Effector CD8-positive, alpha-beta T cell (primary cell): ENCODE measurements around the gene LRP8.
A peak's percentile ranks its signal among the peaks of the same experiment; 100 is the strongest.
"Not testable (repeated sequence)": the region's sequence is repeated elsewhere in the genome, so short reads cannot be mapped to it uniquely, and the experiment has no call there.

Experiments used
- DNase-seq: peaks from one replicate; lab custom pipeline; 2025; lab: John Stamatoyannopoulos, UW

The LRP8 gene

DNA sequence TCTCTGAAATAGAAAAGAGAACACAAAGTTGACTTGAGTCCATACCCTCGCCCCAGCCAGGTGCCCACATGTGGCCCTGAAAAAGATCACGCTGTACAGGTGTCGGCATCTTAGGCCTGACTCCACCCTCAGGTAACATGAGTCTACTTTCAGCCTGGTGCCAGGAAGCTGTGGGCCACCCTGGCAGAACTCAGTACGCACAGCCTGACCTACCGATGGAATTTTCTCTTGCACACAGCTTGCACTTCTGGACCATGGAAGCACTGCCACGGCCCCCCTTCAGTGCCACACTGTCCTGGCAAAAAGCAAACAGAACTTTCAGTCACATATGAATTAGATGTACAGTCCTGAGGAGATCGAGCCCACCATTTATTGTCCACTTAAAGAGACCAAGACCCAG is 109.7 kb downstream of the LRP8 start:
- no peak for DNase-seq

DNA sequence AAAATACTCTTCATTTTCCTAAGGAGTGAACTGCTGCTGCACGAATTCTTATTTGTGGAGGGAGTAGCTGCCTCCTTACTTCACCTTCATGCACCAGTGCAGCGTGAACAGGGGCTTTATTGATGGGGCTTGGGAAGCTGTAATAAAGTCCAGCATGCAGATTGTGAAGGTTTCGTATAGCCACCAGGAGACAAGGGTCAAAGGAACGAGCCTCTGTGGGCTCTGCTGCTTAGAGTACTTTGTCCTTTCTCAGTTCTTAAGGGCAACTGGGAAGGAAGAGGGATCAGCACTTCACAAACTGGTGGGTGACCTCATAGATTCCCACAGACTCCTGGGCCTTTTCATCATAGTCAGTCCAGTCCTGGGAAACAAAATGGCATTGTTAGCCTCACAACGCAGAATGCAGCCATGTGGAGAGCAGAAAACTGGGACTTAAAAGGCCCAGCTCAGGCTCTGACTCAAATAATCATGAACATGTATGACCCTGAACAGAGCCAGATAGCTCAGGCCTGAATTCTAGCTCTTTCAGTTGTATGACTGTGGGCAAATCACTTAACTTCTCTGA is 113.4 kb downstream of the LRP8 start:
- no peak for DNase-seq

DNA sequence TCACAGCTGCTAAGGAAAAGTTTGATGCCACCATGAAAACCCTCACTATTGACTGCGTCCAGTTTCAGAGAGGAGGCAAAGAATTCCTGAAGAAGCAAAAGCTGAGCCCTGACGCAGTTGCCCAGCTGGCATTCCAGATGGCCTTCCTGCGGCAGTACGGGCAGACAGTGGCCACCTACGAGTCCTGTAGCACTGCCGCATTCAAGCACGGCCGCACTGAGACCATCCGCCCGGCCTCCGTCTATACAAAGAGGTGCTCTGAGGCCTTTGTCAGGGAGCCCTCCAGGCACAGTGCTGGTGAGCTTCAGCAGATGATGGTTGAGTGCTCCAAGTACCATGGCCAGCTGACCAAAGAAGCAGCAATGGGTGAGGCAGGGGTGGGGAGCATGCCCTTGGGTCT is 116.9 kb downstream of the LRP8 start:
- no peak for DNase-seq

DNA sequence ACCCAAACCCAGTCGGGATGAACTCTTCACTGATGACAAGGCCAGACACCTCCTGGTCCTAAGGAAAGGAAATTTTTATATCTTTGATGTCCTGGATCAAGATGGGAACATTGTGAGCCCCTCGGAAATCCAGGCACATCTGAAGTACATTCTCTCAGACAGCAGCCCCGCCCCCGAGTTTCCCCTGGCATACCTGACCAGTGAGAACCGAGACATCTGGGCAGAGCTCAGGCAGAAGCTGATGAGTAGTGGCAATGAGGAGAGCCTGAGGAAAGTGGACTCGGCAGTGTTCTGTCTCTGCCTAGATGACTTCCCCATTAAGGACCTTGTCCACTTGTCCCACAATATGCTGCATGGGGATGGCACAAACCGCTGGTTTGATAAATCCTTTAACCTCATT is 117.5 kb downstream of the LRP8 start:
- DNase-seq = no peak

DNA sequence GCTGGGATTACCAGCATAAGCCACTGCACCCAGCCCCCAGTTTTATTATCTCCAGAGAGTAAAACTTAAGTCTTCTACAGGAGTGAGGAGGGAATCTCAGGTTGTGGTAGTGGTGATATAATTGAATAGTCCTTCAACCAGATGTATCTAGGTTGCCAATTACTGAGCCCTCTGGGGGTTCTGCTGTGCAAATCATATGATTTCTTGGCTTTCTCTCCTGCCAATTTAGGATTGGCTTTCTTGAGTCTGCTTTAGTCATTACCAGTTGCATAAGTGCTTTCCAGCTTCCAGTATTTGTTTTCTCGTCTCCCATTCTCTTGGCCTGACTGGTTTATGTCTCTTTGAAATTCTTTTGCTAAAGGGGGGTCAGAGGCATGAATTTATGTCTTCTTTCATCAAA is 120.1 kb downstream of the LRP8 start:
- no peak for DNase-seq

DNA sequence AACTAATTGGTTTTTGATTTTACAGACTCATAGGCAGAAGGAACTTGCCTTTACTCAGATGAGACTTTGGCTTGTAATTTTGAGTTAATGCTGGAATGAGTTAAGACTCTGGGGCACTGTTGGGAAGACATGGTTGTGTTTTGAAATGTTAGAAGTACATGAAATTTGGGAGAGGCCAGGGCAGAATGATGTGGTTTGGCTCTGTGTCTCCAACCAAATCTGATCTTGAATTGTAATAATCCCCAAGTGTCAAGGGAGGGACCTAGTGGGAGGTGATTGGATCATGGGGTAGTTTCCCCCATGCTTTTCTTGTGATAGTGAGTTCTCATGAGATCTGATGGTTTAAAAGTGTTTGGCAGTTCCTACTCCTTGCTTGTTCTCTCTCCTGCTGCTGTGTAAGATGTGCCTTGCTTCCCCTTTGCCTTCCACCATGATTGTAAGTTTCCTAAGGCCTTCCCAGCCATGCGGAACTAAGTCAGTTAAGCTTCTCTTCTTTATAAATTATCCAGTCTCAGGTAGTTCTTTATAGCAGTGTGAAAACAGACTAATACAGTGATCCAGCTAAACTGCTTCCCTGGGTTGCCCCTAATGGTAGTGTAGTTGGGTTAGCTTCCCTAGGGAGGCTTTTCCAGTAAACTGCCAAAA is 121.0 kb downstream of the LRP8 start:
- no peak for DNase-seq

DNA sequence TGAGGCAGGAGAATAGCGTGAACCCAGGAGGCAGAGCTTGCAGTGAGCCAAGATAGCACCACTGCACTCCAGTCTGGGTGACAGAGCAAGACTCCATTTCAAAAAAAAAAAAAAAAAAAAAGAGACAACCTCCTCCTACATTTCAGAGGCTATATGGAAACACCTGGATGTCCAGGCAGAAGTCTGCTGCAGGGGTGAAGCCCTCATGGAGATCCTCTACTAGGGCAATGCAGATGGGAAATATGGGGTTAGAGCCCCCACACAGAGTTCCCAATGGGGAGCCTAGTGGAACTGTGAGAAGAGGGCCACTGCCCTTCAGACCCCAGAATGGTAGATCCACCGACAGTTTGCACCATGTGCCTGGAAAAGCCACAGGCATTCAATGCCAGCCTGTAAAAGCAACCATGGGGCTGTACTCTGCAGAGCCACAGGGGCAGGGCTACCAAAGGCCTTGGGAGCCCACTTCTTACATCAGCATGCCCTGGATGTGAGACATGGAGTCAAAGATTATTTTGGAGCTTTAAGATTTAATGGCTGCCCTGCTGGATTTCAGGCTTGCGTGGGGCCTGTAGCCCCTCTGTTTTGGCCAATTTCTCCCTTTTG is 121.7 kb downstream of the LRP8 start:
- DNase-seq = not testable (repeated sequence)

DNA sequence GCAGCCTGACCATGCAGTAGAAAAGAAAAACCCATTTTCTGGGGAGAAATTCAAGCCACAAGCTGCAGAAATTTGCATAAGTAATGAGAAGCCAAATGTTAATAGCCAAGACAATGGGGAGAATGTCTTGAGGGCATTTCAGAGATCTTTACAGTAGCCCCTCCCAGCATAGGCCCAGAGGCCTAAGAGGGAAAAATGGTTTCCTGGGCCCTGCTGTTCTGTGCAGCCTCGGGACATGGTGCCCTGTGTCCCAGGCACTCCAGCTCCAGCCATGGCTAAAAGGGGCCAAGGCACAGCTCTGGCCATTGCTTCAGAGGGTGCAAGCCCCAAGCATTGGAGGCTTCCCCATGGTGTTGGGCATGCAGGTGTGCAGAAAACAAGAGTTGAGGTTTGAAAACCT is 122.4 kb downstream of the LRP8 start:
- DNase-seq = not testable (repeated sequence)

DNA sequence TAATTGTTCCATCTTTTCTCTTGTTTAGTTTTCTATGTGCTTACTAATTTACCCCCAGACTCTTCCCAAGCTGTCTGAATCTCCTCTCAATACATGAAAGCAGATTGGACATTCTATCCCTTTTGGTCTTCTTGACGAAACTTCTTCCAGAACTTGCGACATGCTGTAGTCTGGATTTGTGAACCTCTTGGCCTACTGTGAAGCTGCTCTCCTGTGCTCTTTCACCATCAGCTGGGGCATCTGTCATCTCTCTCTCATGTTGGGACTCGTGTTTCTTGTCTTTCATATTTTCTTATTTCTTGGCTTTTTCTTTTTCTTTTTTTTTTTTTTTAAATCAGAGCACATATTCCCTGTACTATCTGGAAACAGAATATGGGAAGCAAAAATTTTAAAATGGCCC is 124.4 kb downstream of the LRP8 start:
- DNase-seq = no peak

DNA sequence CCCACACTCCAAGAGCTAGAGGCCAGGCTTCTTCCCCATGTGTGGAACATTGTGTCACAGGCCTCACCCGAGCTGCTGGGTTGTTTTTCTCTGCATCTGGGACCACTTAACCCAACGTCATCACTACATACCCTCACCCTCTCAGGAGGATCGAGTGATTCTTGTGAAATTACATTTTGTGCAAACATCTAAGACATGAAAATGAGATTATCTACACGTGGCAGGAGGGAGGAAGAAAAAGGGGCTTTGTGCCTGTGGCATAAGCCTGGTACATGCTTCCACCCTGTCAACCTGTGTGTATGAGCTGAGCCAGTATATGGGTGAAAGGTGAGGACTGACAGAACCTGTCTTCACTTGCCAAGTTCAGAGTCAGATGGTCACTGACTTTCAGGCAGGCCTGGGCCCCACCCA is 129.6 kb downstream of the LRP8 start:
- no peak for DNase-seq

DNA sequence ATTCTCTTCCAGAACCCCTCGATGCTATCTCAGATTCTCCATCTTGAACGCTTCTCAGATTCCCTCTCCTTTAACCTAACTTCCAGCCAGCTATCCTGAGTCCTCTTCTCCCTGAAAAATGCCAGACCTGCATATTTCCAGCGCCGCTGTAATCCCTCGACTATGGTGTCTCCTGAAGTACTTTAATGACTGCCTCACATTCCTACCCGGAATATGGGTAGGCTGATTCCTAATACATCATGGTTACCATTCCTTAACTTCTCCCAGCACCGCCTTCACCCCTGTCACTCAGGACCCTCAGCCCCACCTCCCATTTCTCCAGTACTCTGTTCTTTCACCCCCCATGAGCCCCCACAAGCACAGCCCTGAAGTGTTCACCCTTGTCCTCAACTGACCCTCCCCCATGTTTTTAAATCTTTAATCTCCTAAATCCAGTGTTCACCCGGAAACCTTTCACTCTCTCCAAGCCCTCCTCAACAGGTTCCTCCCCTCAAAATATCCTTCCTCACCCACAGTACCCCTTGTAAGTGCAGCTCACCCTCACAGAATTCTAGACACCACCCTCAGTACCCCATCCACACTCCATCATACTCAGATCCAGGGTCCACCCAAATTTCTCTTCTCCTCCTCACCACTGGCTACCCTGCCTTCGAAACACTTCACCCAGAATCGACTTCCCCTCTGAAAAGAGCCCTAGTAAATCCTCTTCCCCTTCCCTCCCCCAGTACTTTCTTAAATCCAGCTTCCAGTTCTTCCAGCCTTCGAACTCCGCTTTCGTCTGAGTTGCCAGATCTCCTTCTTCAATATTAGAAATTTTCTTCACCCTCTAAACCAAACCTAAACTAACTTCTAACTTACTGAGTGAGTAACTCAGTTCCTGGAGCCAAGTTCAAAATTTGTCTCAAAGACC is 130.3 kb downstream of the LRP8 start:
- no peak for DNase-seq

DNA sequence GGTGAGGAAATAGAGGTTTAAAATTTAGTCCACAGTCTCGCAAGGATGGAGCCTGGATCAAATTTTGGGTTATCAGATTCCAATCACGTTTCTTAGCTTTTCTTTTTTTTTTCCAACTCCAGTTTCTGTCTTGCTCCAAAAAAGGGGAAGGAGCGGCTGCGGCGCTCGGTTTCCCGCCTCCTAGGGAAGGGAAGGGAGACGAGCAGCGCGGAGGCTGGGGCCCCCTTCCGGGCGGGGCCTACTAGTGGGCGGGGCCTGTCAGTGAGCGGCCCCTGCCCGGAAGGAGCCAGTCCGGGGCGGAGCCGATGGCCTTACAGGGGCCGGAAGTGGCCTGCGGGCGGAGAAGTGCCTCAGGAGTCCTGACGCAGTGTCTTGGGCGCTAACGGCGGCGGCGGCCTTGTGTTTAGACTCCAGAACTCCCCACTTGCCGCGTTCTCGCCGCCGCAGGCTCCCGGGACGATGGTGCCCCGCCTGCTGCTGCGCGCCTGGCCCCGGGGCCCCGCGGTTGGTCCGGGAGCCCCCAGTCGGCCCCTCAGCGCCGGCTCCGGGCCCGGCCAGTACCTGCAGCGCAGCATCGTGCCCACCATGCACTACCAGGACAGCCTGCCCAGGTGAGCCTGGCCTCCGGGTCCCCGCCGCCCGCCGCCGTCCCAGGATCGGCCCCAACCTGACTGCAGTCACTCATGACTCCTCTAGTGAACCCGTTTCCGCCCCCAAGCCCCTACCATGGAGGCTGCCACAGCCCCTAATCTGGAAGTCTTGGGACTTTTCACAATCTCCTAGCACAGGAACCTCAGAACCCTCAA is 131.2 kb downstream of the LRP8 start, which contains the start of gene CPT2:
TSS of gene CPT2 (plus strand) at position 340 of the 806 bp plus-strand sequence. CDS start at position 460, 120 bp downstream.
- peak; percentile 78 for DNase-seq

DNA sequence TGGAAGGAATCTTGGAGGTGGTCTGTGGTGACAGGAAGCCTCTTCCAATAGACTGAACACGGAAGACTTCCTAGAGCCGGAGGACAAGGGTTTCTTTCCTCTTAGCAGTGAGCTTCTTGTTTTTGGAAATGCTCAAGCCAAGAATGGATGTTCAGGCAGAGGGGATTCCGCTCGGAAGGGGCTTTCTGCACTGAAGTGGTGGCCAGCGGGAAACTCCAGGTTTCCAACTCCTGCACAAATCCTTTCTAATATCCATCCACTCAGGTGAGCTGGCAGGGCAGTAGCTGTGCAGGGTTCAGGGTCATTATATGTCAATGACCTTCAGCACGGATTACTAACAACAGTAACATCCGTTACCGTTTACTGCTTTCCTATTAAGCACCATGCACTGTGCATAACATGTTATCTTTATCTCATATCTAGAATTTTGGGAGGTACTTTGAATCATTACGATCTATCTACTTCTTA is 131.8 kb downstream of the LRP8 start:
- DNase-seq = no peak

DNA sequence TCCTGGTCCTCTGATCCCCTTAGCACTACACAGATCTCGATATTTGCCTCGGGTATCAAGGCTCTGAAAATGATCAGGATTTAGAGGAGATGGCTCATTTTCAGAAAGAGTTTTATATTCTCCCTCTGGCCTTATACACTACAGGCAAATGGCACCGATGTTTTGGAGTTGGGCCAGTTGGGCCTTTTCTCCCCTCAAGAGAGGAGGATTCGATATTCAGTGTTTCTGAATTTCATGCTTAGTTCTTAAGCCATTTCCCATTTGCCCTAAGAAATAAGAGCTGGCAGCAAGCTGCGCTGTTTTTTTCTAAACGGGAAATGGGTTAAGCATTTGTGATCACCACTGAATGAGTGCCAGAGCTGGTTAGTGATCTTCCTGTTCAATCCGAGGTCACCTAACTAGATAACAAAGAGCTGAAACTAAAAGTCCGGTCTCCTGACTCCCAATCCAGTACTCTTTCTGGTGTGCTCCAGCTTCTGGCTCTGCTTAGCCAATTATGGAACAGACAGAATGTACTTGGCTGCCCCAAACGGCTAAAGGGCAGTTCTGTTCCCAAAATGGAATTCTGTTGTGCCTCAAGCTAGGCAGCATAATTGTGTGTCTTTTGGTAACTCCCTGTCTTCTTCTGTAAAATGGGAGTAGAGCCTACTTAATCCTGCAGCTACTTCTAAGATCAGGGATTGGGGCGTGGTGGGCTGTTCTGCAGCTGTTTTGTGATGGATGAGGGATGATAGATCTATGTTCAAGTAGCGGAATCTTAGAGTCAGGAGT is 132.4 kb downstream of the LRP8 start:
- DNase-seq = no peak
